A673 (cell line): Measurements from ENCODE around the gene SLC38A1. TPM values are rescaled to one million over a fixed set of nuclear protein-coding genes. Genes with fewer than 3 reads are reported as not detected.

Source experiments
- BruUV-seq: library from RNA; stranded (reverse); fragments of 400-500 nt; replicated peaks from 2 replicates; lab custom pipeline; 2021; lab: Mats Ljungman, UMichigan
- CTCF ChIA-PET: fragments of 300-600 bp; sonication (Branson Sonifier 250); formaldehyde crosslinking; loops from one replicate; lab custom pipeline; 2022; ENCODE audit warnings: antibody characterized with exemption; lab: Charles Lee
- POLR2A ChIA-PET: fragments of 300-600 bp; sonication (Branson Sonifier 250); formaldehyde crosslinking; loops from one replicate; lab custom pipeline; 2022; ENCODE audit warnings: antibody characterized with exemption; ENCODE audit not compliant: low non-redundant PET; lab: Charles Lee
- DNase-seq: peaks from one replicate; pipeline ENCODE4 v3.0.0-alpha.2; 2015; ENCODE audit warnings: low spot score
- H3K27ac ChIP-seq: fragments of 200-600 bp; sonication (generic); 2 replicates; pipeline ENCODE4 v1.5.1; 2016; ENCODE audit warnings: mixed run types, low read depth, mild to moderate bottlenecking, mixed read lengths, antibody characterized with exemption, low read length; ENCODE audit not compliant: poor library complexity, severe bottlenecking
- H3K27me3 ChIP-seq: fragments of 200-600 bp; sonication (generic); replicated peaks from 2 replicates; pipeline ENCODE4 v1.6.1; 2017; ENCODE audit warnings: mixed run types, low read depth, mild to moderate bottlenecking, mixed read lengths, antibody characterized with exemption, low read length; ENCODE audit not compliant: insufficient read depth, poor library complexity
- H3K36me3 ChIP-seq: fragments of 200-600 bp; sonication (generic); 2 replicates; pipeline ENCODE4 v1.6.1; 2016; ENCODE audit warnings: mixed run types, mild to moderate bottlenecking, mixed read lengths, antibody characterized with exemption, low read length; ENCODE audit not compliant: insufficient read depth, poor library complexity, severe bottlenecking
- H3K4me1 ChIP-seq: fragments of 200-600 bp; sonication (generic); 2 replicates; pipeline ENCODE4 v1.6.1; 2017; ENCODE audit warnings: mixed run types, mild to moderate bottlenecking, mixed read lengths, antibody characterized with exemption, low read length; ENCODE audit not compliant: insufficient read depth, poor library complexity, severe bottlenecking
- H3K4me3 ChIP-seq: fragments of 200-600 bp; sonication (generic); 2 replicates; pipeline ENCODE4 v1.5.1; 2016; ENCODE audit warnings: low read depth, mixed run types, mild to moderate bottlenecking, mixed read lengths, low read length; ENCODE audit not compliant: poor library complexity, severe bottlenecking
- H3K9me3 ChIP-seq: fragments of 200-600 bp; sonication (generic); 2 replicates; pipeline ENCODE4 v1.6.1; 2016; ENCODE audit warnings: mixed run types, low read depth, mild to moderate bottlenecking, mixed read lengths, antibody characterized with exemption, low read length; ENCODE audit not compliant: poor library complexity, severe bottlenecking
- EZH2 ChIP-seq: fragments of 200-600 bp; sonication (generic); IDR thresholded peaks from 2 replicates; pipeline ENCODE4 v1.6.1; 2017; ENCODE audit warnings: borderline replicate concordance, low read depth, mild to moderate bottlenecking, mixed read lengths, antibody characterized with exemption, low read length; ENCODE audit not compliant: poor library complexity, severe bottlenecking
- intact Hi-C: fragments of 100-400 bp; cut with micrococcal nuclease; formaldehyde crosslinking; loops from one replicate; pipeline ENCODE4 v1.10.0; 2022; ENCODE audit not compliant: unreplicated experiment
- total RNA-seq: library from RNA; stranded (reverse); gene quantifications from 2 replicates; pipeline ENCODE4 v1.2.3, GENCODE V29; 2021
- TF ChIP-seq, protein P1 (sequence below): fragments of 300-800, 200-600 bp; sonication (generic); conservative IDR thresholded peaks from 2 replicates; pipeline ENCODE4 v1.5.1; 2017; ENCODE audit warnings: low read depth, mild to moderate bottlenecking, antibody characterized with exemption, low read length, moderate library complexity, mixed read lengths

The SLC38A1 gene
- total RNA-seq, 1 experiment from 2014 or later, result 78.9 TPM

DNA sequence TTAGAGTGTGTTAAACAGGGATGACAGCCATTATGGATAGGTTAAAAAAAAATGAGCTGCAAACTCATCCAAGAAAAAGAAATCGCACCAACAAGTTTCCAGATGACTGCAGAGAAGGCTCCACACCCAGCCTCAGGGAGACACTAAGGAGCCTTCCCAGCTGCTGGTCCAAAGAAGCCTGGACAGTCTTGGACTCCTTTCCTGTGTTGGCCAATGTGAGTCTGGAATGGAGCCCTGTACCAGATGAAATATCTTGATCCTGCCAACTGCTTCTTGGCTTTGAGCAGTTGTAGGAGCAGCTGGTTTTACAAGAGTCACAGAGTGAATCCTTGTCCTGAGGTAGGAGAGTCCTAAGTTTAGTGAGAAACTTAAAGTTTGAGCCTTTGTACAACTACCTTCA lies 44.5 kb downstream of the SLC38A1 start:
- TF ChIP-seq, protein P1, sequence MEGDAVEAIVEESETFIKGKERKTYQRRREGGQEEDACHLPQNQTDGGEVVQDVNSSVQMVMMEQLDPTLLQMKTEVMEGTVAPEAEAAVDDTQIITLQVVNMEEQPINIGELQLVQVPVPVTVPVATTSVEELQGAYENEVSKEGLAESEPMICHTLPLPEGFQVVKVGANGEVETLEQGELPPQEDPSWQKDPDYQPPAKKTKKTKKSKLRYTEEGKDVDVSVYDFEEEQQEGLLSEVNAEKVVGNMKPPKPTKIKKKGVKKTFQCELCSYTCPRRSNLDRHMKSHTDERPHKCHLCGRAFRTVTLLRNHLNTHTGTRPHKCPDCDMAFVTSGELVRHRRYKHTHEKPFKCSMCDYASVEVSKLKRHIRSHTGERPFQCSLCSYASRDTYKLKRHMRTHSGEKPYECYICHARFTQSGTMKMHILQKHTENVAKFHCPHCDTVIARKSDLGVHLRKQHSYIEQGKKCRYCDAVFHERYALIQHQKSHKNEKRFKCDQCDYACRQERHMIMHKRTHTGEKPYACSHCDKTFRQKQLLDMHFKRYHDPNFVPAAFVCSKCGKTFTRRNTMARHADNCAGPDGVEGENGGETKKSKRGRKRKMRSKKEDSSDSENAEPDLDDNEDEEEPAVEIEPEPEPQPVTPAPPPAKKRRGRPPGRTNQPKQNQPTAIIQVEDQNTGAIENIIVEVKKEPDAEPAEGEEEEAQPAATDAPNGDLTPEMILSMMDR, result no peak
- no peak for TF ChIP-seq EZH2
- no peak overlapping the region for H3K4me3 ChIP-seq
- no peaks in the 10 kb centered on the region for H3K27me3 ChIP-seq
- no peaks in the 10 kb centered on the region for H3K9me3 ChIP-seq
- ChIA-PET CTCF (no interaction called here), POLR2A (no interaction called here)
- H3K36me3 ChIP-seq, result no peaks in the 10 kb centered on the region
- no peak for DNase-seq
- no peak overlapping the region for H3K27ac ChIP-seq
- intact Hi-C loops, result no loop called here
- H3K4me1 ChIP-seq, result peaks cover 8% of the 10 kb centered on the region
- no TSS peak for BruUV-seq

DNA sequence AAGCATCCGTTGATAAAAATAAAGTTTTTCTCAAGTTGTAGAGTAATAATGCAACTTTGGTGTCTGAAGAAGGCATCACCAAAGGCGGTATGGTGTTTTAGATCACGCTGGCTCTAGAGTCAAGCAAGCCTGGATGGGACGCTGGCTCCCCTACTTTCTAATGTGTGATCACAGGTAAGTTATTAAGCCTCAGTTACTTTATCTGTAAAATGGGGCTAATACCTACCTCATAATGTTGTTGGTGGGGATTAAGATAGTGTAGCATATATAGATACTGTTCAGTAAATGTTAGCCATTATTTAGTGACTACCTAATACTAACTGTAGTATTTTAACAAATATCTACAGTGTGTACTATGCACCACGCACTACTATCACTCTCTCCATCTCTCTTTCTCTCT lies 45.8 kb downstream of the SLC38A1 start:
- CTCF ChIA-PET, result no interaction called here
- Histone ChIP-seq H3K36me3 (no peaks in the 10 kb centered on the region), H3K4me3 (no peak overlapping the region), H3K27ac (no peak overlapping the region), H3K4me1 (peaks cover 8% of the 10 kb centered on the region), H3K9me3 (no peaks in the 10 kb centered on the region), H3K27me3 (no peaks in the 10 kb centered on the region)
- no peak for DNase-seq
- POLR2A ChIA-PET, result no interaction called here
- BruUV-seq, result no TSS peak
- intact Hi-C loops, result no loop called here
- no peak for TF ChIP-seq EZH2
- TF ChIP-seq, protein P1, result no peak

DNA sequence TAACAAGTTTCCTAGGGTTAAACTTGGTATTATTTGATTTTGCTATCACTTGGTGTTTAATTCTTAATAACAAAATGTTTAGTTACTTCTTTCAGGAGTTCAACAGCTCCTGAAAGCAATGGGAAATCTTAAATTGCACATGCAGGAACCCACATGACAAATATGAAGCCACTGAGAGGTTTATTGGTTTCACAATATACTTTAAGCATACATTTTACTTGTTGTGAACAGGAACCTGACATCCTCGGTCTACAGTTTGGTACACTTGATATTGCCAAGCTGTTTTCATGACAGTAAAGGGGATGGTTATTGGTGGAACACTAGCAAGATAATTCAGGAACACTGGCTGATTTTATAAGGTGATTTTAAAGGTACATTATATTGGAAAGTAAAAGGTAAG lies 46.2 kb downstream of the SLC38A1 start:
- H3K36me3 ChIP-seq, result no peaks in the 10 kb centered on the region
- no peak overlapping the region for H3K27ac ChIP-seq
- H3K4me3 ChIP-seq, result no peak overlapping the region
- intact Hi-C loops, result no loop called here
- ChIA-PET CTCF (no interaction called here), POLR2A (no interaction called here)
- no TSS peak for BruUV-seq
- peaks cover 8% of the 10 kb centered on the region for H3K4me1 ChIP-seq
- H3K27me3 ChIP-seq, result no peaks in the 10 kb centered on the region
- DNase-seq, result no peak
- TF ChIP-seq EZH2, result no peak
- TF ChIP-seq, protein P1, result no peak
- H3K9me3 ChIP-seq, result no peaks in the 10 kb centered on the region
